H1 (cell line): Measurements from ENCODE around the gene RAB3D. TPM values are rescaled to one million over a fixed set of nuclear protein-coding genes. Genes with fewer than 3 reads are reported as not detected.

Experiments used
- CTCF ChIA-PET: fragments of 300-600 bp; sonication (Branson Sonifier 250); formaldehyde crosslinking; loops from one replicate; lab custom pipeline; 2021; ENCODE audit not compliant: partially characterized antibody; lab: Charles Lee
- POLR2A ChIA-PET: fragments of 300-600 bp; sonication (Branson Sonifier 250); formaldehyde crosslinking; loops from one replicate; lab custom pipeline; 2021; ENCODE audit warnings: inconsistent platforms; ENCODE audit not compliant: partially characterized antibody; lab: Charles Lee
- DNase-seq, 2 experiments: peaks; one replicate each; pipeline versions ENCODE4 v3.0.0 to v3.0.0-alpha.2; 2010 to 2022; ENCODE audit warnings: low spot score in 2 of 2, low read depth in 1 of 2, mixed read lengths in 1 of 2
- FAIRE-seq: peaks from 2 replicates; lab custom pipeline; 2011; peaks lifted over from hg19 to GRCh38; lab: Jason Lieb, UNC
- H2AFZ ChIP-seq: 2 replicates; pipeline ENCODE4 v1.8.1; 2012; ENCODE audit warnings: low read length, inconsistent platforms
- H2AK5ac ChIP-seq: 2 replicates; pipeline ENCODE4 v1.6.1; 2013; ENCODE audit warnings: low read depth, low read length
- H2BK120ac ChIP-seq: replicated peaks from 2 replicates; pipeline ENCODE3; 2013; ENCODE audit warnings: low read depth, low read length, inconsistent platforms
- H2BK12ac ChIP-seq: 2 replicates; pipeline ENCODE4 v1.6.1; 2013; ENCODE audit warnings: low read depth, low read length
- H2BK15ac ChIP-seq: 2 replicates; pipeline ENCODE4 v1.6.1; 2013; ENCODE audit warnings: low read length
- H2BK20ac ChIP-seq: 2 replicates; pipeline ENCODE4 v1.6.1; 2013; ENCODE audit warnings: low read length
- H2BK5ac ChIP-seq: 2 replicates; pipeline ENCODE4 v1.6.1; 2013; ENCODE audit warnings: low read depth, low read length
- H3K14ac ChIP-seq: 2 replicates; pipeline ENCODE4 v1.6.1; 2013; ENCODE audit warnings: inconsistent platforms; ENCODE audit not compliant: insufficient read length
- H3K18ac ChIP-seq: 2 replicates; pipeline ENCODE4 v1.6.1; 2013; ENCODE audit warnings: low read length; ENCODE audit errors: extremely low read depth
- H3K23ac ChIP-seq: 2 replicates; pipeline ENCODE4 v1.6.1; 2013; ENCODE audit warnings: inconsistent platforms; ENCODE audit not compliant: insufficient read length
- H3K23me2 ChIP-seq: 2 replicates; pipeline ENCODE4 v1.6.1; 2013; ENCODE audit warnings: low read depth, low read length
- H3K27ac ChIP-seq: 2 replicates; pipeline ENCODE4 v1.6.1; 2011; ENCODE audit warnings: low read depth, low read length, inconsistent platforms
- H3K27me3 ChIP-seq, 4 experiments: replicated peaks in 1 of 4; 1 replicate in 1 of 4; 2 replicates in 3 of 4; pipeline versions ENCODE4 v1.6.1 to v1.8.1; 2011 to 2013; ENCODE audit warnings: low read length in 3 of 4, mild to moderate bottlenecking in 3 of 4, inconsistent platforms in 2 of 4, mixed read lengths in 2 of 4, moderate library complexity in 1 of 4; ENCODE audit not compliant: control insufficient read depth in 3 of 4, insufficient read depth in 3 of 4; ENCODE audit errors: extremely low read depth in 1 of 4
- H3K36me3 ChIP-seq, 4 experiments: 2 replicates each; pipeline versions ENCODE4 v1.6.1 to v1.8.1; 2011 to 2013; ENCODE audit warnings: mild to moderate bottlenecking in 4 of 4, low read length in 3 of 4, moderate library complexity in 2 of 4, control low read depth in 1 of 4, inconsistent platforms in 1 of 4; ENCODE audit not compliant: insufficient read depth in 4 of 4, control insufficient read depth in 2 of 4
- H3K4ac ChIP-seq: replicated peaks from 2 replicates; pipeline ENCODE3; 2013; ENCODE audit warnings: low read length, low read depth, mixed read lengths, inconsistent platforms; ENCODE audit not compliant: insufficient read length
- H3K4me1 ChIP-seq, 4 experiments: replicated peaks in 1 of 4; 1 replicate in 1 of 4; 2 replicates in 3 of 4; pipeline versions ENCODE4 v1.6.1 to v1.8.1; 2011 to 2013; ENCODE audit warnings: low read length in 3 of 4, inconsistent platforms in 2 of 4, mixed read lengths in 1 of 4; ENCODE audit not compliant: insufficient read depth in 4 of 4, control insufficient read depth in 3 of 4
- H3K4me2 ChIP-seq, 2 experiments: 2 replicates each; pipeline versions ENCODE4 v1.6.1 to v1.8.1; 2011 to 2013; ENCODE audit warnings: low read depth in 2 of 2, low read length in 2 of 2, control low read depth in 1 of 2, inconsistent platforms in 1 of 2, mild to moderate bottlenecking in 1 of 2; ENCODE audit not compliant: insufficient read depth in 1 of 2
- H3K4me3 ChIP-seq, 4 experiments: fragments of 200-600, 300-600 bp in 1 of 4; sonication (generic), shearing (Covaris generic), sonication (Bioruptor Twin) in 1 of 4; 2 replicates each; pipeline versions ENCODE4 v1.5.1 to v1.8.1; 2011 to 2016; ENCODE audit warnings: low read length in 4 of 4, low read depth in 3 of 4, control low read depth in 2 of 4, inconsistent platforms in 2 of 4, mild to moderate bottlenecking in 2 of 4, mixed read lengths in 1 of 4, moderate library complexity in 1 of 4; ENCODE audit not compliant: insufficient read depth in 2 of 4; ENCODE audit errors: extremely low read depth in 1 of 4
- H3K56ac ChIP-seq: replicated peaks from 2 replicates; pipeline ENCODE3; 2013; ENCODE audit warnings: low read depth, mild to moderate bottlenecking, mixed read lengths, low read length, inconsistent platforms; ENCODE audit not compliant: insufficient read length
- H3K79me1 ChIP-seq: 2 replicates; pipeline ENCODE4 v1.6.1; 2013; ENCODE audit warnings: low read depth, low read length, control low read depth
- H3K79me2 ChIP-seq, 2 experiments: 2 replicates each; pipeline versions ENCODE4 v1.6.1 to v1.8.1; 2012 to 2013; ENCODE audit warnings: low read length in 2 of 2, mild to moderate bottlenecking in 2 of 2, inconsistent platforms in 1 of 2; ENCODE audit not compliant: insufficient read depth in 2 of 2, control insufficient read depth in 1 of 2
- H3K9ac ChIP-seq, 4 experiments: replicated peaks in 1 of 4; 1 replicate in 1 of 4; 2 replicates in 3 of 4; pipeline versions ENCODE4 v1.6.1 to v1.8.1; 2011 to 2013; ENCODE audit warnings: low read depth in 3 of 4, low read length in 3 of 4, control low read depth in 2 of 4, mild to moderate bottlenecking in 2 of 4, moderate library complexity in 2 of 4, inconsistent platforms in 1 of 4; ENCODE audit errors: extremely low read depth in 1 of 4
- H3K9me3 ChIP-seq, 2 experiments: 2 replicates each; pipeline versions ENCODE4 v1.6.1 to v1.8.1; 2012 to 2013; ENCODE audit warnings: mild to moderate bottlenecking in 2 of 2, moderate library complexity in 2 of 2, control low read depth in 1 of 2, inconsistent platforms in 1 of 2, low read depth in 1 of 2, low read length in 1 of 2, mixed read lengths in 1 of 2; ENCODE audit not compliant: insufficient read depth in 2 of 2
- H4K20me1 ChIP-seq, 2 experiments: replicated peaks in 1 of 2; 2 replicates each; pipeline versions ENCODE3 to v1.8.1; 2011 to 2013; ENCODE audit warnings: inconsistent platforms in 2 of 2, low read length in 2 of 2, mild to moderate bottlenecking in 1 of 2; ENCODE audit not compliant: insufficient read depth in 2 of 2, control insufficient read depth in 1 of 2
- H4K5ac ChIP-seq: 2 replicates; pipeline ENCODE4 v1.6.1; 2013; ENCODE audit warnings: low read length, low read depth, mixed read lengths, inconsistent platforms; ENCODE audit not compliant: insufficient read length
- H4K8ac ChIP-seq: 2 replicates; pipeline ENCODE4 v1.8.0; 2013; ENCODE audit warnings: mild to moderate bottlenecking, moderate library complexity, low read length, inconsistent platforms; ENCODE audit not compliant: insufficient read depth; ENCODE audit errors: extremely low read depth
- H4K91ac ChIP-seq: replicated peaks from 2 replicates; pipeline ENCODE3; 2013; ENCODE audit warnings: low read length, mixed read lengths, inconsistent platforms; ENCODE audit not compliant: insufficient read length
- ASH2L ChIP-seq: fragments of 200-600, 300-600 bp; sonication (generic); IDR thresholded peaks from one replicate; pipeline ENCODE4 v1.7.1; 2017; ENCODE audit warnings: low read length
- CTCF ChIP-seq, 3 experiments: IDR thresholded peaks; 1 replicate in 2 of 3; 2 replicates in 1 of 3; pipeline versions ENCODE4 v1.5.1 to v1.6.1; 2011; ENCODE audit warnings: low read length in 3 of 3, mild to moderate bottlenecking in 3 of 3, inconsistent platforms in 2 of 3, low read depth in 1 of 3, moderate library complexity in 1 of 3; ENCODE audit not compliant: insufficient read depth in 1 of 3; ENCODE audit errors: control extremely low read depth in 1 of 3
- TEAD4 ChIP-seq: IDR thresholded peaks from 2 replicates; pipeline ENCODE4 v1.6.1; 2012; ENCODE audit warnings: low read depth, low read length, inconsistent platforms, mixed read lengths
- WGBS, 2 experiments: shearing (Covaris generic) in 1 of 2; methylation state at CpG; one replicate each; pipeline versions ENCODE4 v1.1.6 to v1.1.7; 2013 to 2015; ENCODE audit warnings: low lambda C conversion rate in 2 of 2, mixed read lengths in 2 of 2, inconsistent platforms in 1 of 2, low coverage in 1 of 2, missing lambda C conversion rate in 1 of 2; ENCODE audit not compliant: insufficient replicate concordance in 2 of 2, insufficient coverage in 1 of 2, insufficient read length in 1 of 2; ENCODE audit errors: extremely low coverage in 1 of 2, missing lambda C conversion rate in 1 of 2; 5-methylcytosine and 5-hydroxymethylcytosine counted together
- polyA plus RNA-seq, 7 experiments: library from polyadenylated mRNA; depleted of rRNA in 3 of 7; stranded (reverse) in 5 of 7; unstranded in 2 of 7; fragments of >200 nt in 5 of 7; fragments of 200-250 nt in 2 of 7; gene quantifications; 1 replicate in 5 of 7; 2 replicates in 1 of 7; 4 replicates in 1 of 7; pipeline versions ENCODE4 v1.2.1 to v1.2.3, GENCODE V29; 2011 to 2013; ENCODE audit warnings: missing spikeins in 2 of 7, mixed read lengths in 2 of 7
- total RNA-seq: library from RNA; stranded (reverse); fragmentation: NEBNext Ultra II Directional; extraction: Animal tissue kit (Norgen Biotek cat#: 25700); gene quantifications from 2 replicates; pipeline ENCODE4 v1.2.1, GENCODE V29; 2021

The RAB3D gene
- total and polyA plus RNA-seq, 2 of the 8 experiments (the other 6 are each of a cell fraction or from before 2014, with no cell fraction given): 17.8 to 23.8 TPM

GRCh38 chr19:11323601-11324078 is 15.8 kb downstream of the RAB3D start:
- Histone ChIP-seq H3K4ac (no peak overlapping the region), H2BK5ac (no peak overlapping the region), H3K79me2 (no peaks in the 10 kb centered on the region), H3K56ac (no peak overlapping the region), H3K23ac (no peak overlapping the region), H3K27ac (no peak overlapping the region), H4K20me1 (no peaks in the 10 kb centered on the region), H3K4me2 (no peak overlapping the region), H3K36me3 (no peaks in the 10 kb centered on the region), H4K8ac (no peak overlapping the region), H2BK120ac (no peak overlapping the region), H3K9ac (no peak overlapping the region), H3K27me3 (no peaks in the 10 kb centered on the region), H2BK20ac (no peak overlapping the region), H4K5ac (no peak overlapping the region), H3K79me1 (no peaks in the 10 kb centered on the region), H2BK12ac (no peak overlapping the region), H2AFZ (no peak overlapping the region), H3K9me3 (no peaks in the 10 kb centered on the region), H2BK15ac (no peak overlapping the region), H3K18ac (no peak overlapping the region), H3K23me2 (no peaks in the 10 kb centered on the region), H2AK5ac (no peak overlapping the region), H3K14ac (no peak overlapping the region), H4K91ac (no peak overlapping the region), H3K4me1 (peaks cover 0 to 5% (median 0%) of the 10 kb centered on the region in 4 experiments; a peak in 3 of 7 replicates), H3K4me3 (no peak overlapping the region)
- DNase-seq (no peak), FAIRE-seq (no peak)
- POLR2A ChIA-PET: interaction anchor here (0.8 to 2.7 kb wide), 4 partner anchors 11 to 58 kb away, joined by 3 to 5 read pairs (median 4); partner anchors contain the start of gene RAB3D
- CTCF ChIA-PET: interaction anchor here (0.8 to 2.7 kb wide), 4 partner anchors 12 to 136 kb away, joined by 3 to 13 read pairs (median 4); no protein-coding TSS in a partner anchor
- TF ChIP-seq ASH2L (no peak), TEAD4 (0 out of 2 replicates have a peak, but pooled peaks have one; percentile 26), CTCF (IDR thresholded peaks at IDR 0.05; ENCODE audit: control extremely low read depth in 1 of 3, insufficient read depth in 1 of 3, low read depth in 1 of 3, low read length in 3 of 3) (peak in 2 of 3 experiments; percentile 9 to 40; a peak in 1 of 4 replicates)
- 84% methylated on average over 5 of the region's 5 CpGs; no CpG with 5 or more reads in 1 of the 2 experiments for WGBS, 2 experiments
